ENCODE measurements around the gene SRRT.
A peak's percentile ranks its signal among the peaks of the same experiment; 100 is the strongest.

DNA sequence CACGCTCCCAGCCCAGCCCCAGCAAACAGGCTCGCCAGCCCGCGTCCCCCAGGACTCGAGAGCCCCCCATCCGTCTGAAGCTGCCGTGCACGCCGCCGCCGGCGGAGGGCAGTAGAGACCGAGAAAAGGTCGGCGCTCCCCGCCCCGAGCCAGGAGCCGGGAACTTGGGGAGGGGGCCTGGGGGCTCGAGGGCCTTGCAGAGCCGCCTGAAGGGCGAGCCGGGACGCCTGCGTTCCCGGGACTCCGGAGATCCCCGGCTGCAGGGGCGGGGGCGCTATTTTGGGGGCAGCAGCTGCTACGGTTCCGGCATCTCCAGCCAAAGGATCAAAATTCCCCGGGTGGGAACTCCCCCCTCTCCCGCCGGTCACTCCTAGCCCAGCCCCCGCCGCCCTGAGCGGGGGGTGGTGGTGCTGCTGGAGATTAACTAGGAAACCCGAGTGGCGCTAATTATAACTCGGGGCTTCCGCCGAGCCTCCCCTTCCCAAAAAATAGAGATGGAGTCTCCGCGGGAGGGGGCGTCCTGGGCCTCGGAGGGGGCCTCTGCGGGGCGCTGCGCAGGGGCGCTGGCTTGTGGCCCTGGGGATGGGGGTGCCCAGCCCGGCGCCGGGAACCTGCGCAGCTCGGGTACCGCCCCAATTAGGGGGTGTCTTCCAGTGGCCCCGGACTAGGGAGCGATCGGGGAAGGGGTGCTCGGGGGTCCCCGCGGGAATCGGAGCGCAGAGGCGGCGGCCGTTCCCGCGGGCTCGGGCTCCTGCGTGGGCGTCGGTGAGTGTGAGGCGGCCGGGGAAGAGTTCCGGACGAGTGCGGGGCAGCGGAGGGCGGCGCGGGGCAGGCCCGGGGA lies 20.2 kb downstream of the SRRT start:
- TF ChIP-seq, protein P1, sequence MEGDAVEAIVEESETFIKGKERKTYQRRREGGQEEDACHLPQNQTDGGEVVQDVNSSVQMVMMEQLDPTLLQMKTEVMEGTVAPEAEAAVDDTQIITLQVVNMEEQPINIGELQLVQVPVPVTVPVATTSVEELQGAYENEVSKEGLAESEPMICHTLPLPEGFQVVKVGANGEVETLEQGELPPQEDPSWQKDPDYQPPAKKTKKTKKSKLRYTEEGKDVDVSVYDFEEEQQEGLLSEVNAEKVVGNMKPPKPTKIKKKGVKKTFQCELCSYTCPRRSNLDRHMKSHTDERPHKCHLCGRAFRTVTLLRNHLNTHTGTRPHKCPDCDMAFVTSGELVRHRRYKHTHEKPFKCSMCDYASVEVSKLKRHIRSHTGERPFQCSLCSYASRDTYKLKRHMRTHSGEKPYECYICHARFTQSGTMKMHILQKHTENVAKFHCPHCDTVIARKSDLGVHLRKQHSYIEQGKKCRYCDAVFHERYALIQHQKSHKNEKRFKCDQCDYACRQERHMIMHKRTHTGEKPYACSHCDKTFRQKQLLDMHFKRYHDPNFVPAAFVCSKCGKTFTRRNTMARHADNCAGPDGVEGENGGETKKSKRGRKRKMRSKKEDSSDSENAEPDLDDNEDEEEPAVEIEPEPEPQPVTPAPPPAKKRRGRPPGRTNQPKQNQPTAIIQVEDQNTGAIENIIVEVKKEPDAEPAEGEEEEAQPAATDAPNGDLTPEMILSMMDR (IDR thresholded peaks at IDR 0.05; ENCODE audit: low read depth, low read length, poor library complexity, severe bottlenecking), result peak; percentile 97
- TF ChIP-seq EZH2phosphoT487 (IDR thresholded peaks at IDR 0.05; ENCODE audit: borderline replicate concordance, low read length), result peak; percentile 97; the same call in 1 of the 2 replicates
